Measurements from ENCODE around the gene MALAT1. TPM values are rescaled to one million over a fixed set of nuclear protein-coding genes. Genes with fewer than 3 reads are reported as not detected.

Gene MALAT1
- total RNA-seq, 4 donors from 2014 or later = 1,739 to 13,677 (median 9,435) TPM

GRCh38 chr11:65482306-65482850 lies 16.5 kb upstream of the MALAT1 start:
- no peak overlapping the region for H3K4me3 ChIP-seq
- peaks cover 43 to 74% (median 67%) of the 10 kb centered on the region in 3 donors for H3K4me1 ChIP-seq
- H3K36me3 ChIP-seq = no peaks in the 10 kb centered on the region
- WGBS, 2 donors = 91 to 100% methylated on average over 2 of the region's 2 CpGs
- peak overlapping the region; percentile 4 to 100 (median 72) for H3K27ac ChIP-seq
- H3K27me3 ChIP-seq = no peaks in the 10 kb centered on the region
- H3K9me3 ChIP-seq = no peaks in the 10 kb centered on the region
- DNase-seq = no peak
- TF ChIP-seq POLR2A (IDR thresholded peaks at IDR 0.05) = no peak
- no peak for TF ChIP-seq CTCF (IDR thresholded peaks at IDR 0.05)
- intact Hi-C loops (cut with DNase I) = no loop called here

- TF ChIP-seq CTCF (IDR thresholded peaks at IDR 0.05) (no peak), POLR2A (IDR thresholded peaks at IDR 0.05) (no peak)
- peaks cover 50 to 73% (median 68%) of the 10 kb centered on the region in 3 donors for H3K4me1 ChIP-seq
- H3K9me3 ChIP-seq = no peaks in the 10 kb centered on the region
- no peak for DNase-seq
- H3K4me3 ChIP-seq = no peak overlapping the region
- intact Hi-C loops (cut with DNase I) = no loop called here
- H3K27me3 ChIP-seq = no peaks in the 10 kb centered on the region
- H3K27ac ChIP-seq = peak overlapping the region; percentile 95 to 100 (median 97)
- H3K36me3 ChIP-seq = no peaks in the 10 kb centered on the region
- 31 to 52% methylated on average over 5 of the region's 5 CpGs for WGBS, 2 donors
Observed at GRCh38 chr11:65485920-65486219, 13.0 kb upstream of the MALAT1 start.

- H3K9me3 ChIP-seq = no peaks in the 10 kb centered on the region
- 61 to 70% methylated on average over 8 to 10 of the region's 10 CpGs for WGBS, 2 donors
- no peak for DNase-seq
- no peak for TF ChIP-seq POLR2A (IDR thresholded peaks at IDR 0.05)
- TF ChIP-seq CTCF (IDR thresholded peaks at IDR 0.05) = no peak
- peak overlapping the region; percentile 95 to 100 (median 97) for H3K27ac ChIP-seq
- intact Hi-C loops (cut with DNase I) = no loop called here
- H3K4me3 ChIP-seq = no peak overlapping the region
- H3K4me1 ChIP-seq = peaks cover 55 to 73% (median 68%) of the 10 kb centered on the region in 3 donors
- H3K27me3 ChIP-seq = no peaks in the 10 kb centered on the region
- no peaks in the 10 kb centered on the region for H3K36me3 ChIP-seq
Observed at GRCh38 chr11:65486570-65487466, 12.0 kb upstream of the MALAT1 start.

GRCh38 chr11:65487467-65488272 lies 11.2 kb upstream of the MALAT1 start:
- Histone ChIP-seq H3K9me3 (no peaks in the 10 kb centered on the region), H3K4me1 (peaks cover 63 to 79% (median 75%) of the 10 kb centered on the region in 3 donors), H3K4me3 (peak overlapping the region in 2 of 4 donors; percentile 12 to 51), H3K27me3 (no peaks in the 10 kb centered on the region), H3K27ac (peak overlapping the region; percentile 95 to 100 (median 97)), H3K36me3 (no peaks in the 10 kb centered on the region)
- TF ChIP-seq CTCF (IDR thresholded peaks at IDR 0.05) = peak in 1 of 6 experiments; percentile 3
- peak in 2 of 4 donors; percentile 19 for TF ChIP-seq POLR2A (IDR thresholded peaks at IDR 0.05)
- peak; percentile 72 for DNase-seq
- intact Hi-C loops (cut with DNase I) = no loop called here
- WGBS, 2 donors = 9 to 26% methylated on average over 5 to 14 of the region's 17 CpGs

Measured in esophagus squamous epithelium (tissue), 5 donors.